ENCODE data around the gene OR10V1. TPM values are rescaled to one million over a fixed set of nuclear protein-coding genes. Genes with fewer than 3 reads are reported as not detected.
A peak's percentile ranks its signal among the peaks of the same experiment; 100 is the strongest.

The OR10V1 gene, protein sequence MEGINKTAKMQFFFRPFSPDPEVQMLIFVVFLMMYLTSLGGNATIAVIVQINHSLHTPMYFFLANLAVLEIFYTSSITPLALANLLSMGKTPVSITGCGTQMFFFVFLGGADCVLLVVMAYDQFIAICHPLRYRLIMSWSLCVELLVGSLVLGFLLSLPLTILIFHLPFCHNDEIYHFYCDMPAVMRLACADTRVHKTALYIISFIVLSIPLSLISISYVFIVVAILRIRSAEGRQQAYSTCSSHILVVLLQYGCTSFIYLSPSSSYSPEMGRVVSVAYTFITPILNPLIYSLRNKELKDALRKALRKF
- not detected in 2 replicates for total RNA-seq (2012; rRNA removed)

GRCh38 chr11:59713745-59714144, at the start of gene OR10V1:
OR10V1 (minus strand) TSS chr11:59713845; CDS start chr11:59713845, 0 bp downstream.
- Histone ChIP-seq H3K36me3 (ENCODE audit: insufficient read depth, low read length) (no peaks in the 10 kb centered on the region), H3K9me3 (replicated peaks; ENCODE audit: low read length) (no peaks in the 10 kb centered on the region), H3K4me2 (ENCODE audit: low read length) (no peak within 1 kb of the TSS), H3K27me3 (ENCODE audit: control insufficient read depth, insufficient read depth, low read length) (peaks cover 22% of the 10 kb centered on the region), H3K4me1 (ENCODE audit: control insufficient read depth, insufficient read depth, low read length) (peaks cover 7% of the 10 kb centered on the region), H3K9ac (ENCODE audit: low read depth, low read length) (no peak within 1 kb of the TSS), H3K4me3 (ENCODE audit: low read length) (no peak within 1 kb of the TSS)

- Histone ChIP-seq H3K4me1 (ENCODE audit: control insufficient read depth, insufficient read depth, low read length) (peaks cover 3% of the 10 kb centered on the region), H3K27me3 (ENCODE audit: control insufficient read depth, insufficient read depth, low read length) (no peaks in the 10 kb centered on the region), H3K4me3 (ENCODE audit: low read length) (no peak overlapping the region), H3K36me3 (ENCODE audit: insufficient read depth, low read length) (peaks cover 13% of the 10 kb centered on the region), H3K4me2 (ENCODE audit: low read length) (no peak overlapping the region), H3K9ac (ENCODE audit: low read depth, low read length) (no peak overlapping the region), H3K9me3 (replicated peaks; ENCODE audit: low read length) (no peaks in the 10 kb centered on the region)
Observed at GRCh38 chr11:59761993-59762392, 48.3 kb upstream of the OR10V1 start.

DNA sequence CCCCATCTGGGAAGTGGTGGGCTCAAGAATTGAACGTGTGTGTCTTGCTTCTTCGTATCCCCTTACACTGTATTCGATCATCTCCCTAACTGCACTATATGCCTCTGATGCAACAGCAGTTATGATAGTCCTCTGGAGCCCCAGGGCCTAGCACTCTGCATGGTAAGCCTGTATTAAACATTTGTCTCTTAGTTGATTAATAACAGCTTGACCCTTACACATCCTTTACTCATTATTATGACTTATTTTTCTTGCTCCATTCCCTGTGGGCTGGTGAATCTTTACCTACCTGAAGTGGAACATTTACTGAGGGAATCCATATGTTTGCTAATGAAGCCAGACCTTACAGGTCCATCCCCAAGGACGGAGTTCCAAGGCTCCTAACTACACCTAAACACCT, 47.1 kb upstream of the OR10V1 start:
- H3K9me3 ChIP-seq (replicated peaks; ENCODE audit: low read length): no peaks in the 10 kb centered on the region
- H3K27me3 ChIP-seq (ENCODE audit: control insufficient read depth, insufficient read depth, low read length): no peaks in the 10 kb centered on the region
- H3K36me3 ChIP-seq (ENCODE audit: insufficient read depth, low read length): peaks cover 13% of the 10 kb centered on the region
- H3K4me2 ChIP-seq (ENCODE audit: low read length): no peak overlapping the region
- no peak overlapping the region for H3K9ac ChIP-seq (ENCODE audit: low read depth, low read length)
- peaks cover 14% of the 10 kb centered on the region for H3K4me1 ChIP-seq (ENCODE audit: control insufficient read depth, insufficient read depth, low read length)
- no peak overlapping the region for H3K4me3 ChIP-seq (ENCODE audit: low read length)

DNA sequence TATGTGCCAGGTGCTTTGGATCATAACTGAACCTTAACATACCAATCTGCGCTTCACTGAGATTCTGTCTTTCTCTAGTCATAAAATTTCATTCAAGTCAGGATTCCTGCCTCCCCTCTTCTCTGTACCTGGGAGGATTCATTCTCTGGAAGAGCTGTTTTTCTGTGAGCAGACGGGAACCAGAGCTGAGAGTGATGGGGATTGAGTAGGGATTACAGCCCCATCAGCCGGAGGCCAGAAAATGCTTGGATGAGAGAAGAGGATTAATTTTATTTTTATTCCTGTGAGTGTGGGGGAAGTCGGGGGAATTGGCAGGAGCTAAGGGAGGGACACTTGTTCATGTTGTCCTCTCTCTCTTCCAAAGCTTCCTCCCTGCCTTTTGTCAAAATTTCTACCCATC, 46.3 kb upstream of the OR10V1 start:
- peaks cover 13% of the 10 kb centered on the region for H3K36me3 ChIP-seq (ENCODE audit: insufficient read depth, low read length)
- H3K27me3 ChIP-seq (ENCODE audit: control insufficient read depth, insufficient read depth, low read length): no peaks in the 10 kb centered on the region
- no peak overlapping the region for H3K4me2 ChIP-seq (ENCODE audit: low read length)
- H3K9me3 ChIP-seq (replicated peaks; ENCODE audit: low read length): no peaks in the 10 kb centered on the region
- H3K4me1 ChIP-seq (ENCODE audit: control insufficient read depth, insufficient read depth, low read length): peaks cover 15% of the 10 kb centered on the region
- no peak overlapping the region for H3K9ac ChIP-seq (ENCODE audit: low read depth, low read length)
- H3K4me3 ChIP-seq (ENCODE audit: low read length): no peak overlapping the region

- Histone ChIP-seq H3K4me1 (ENCODE audit: control insufficient read depth, insufficient read depth, low read length) (peaks cover 15% of the 10 kb centered on the region), H3K36me3 (ENCODE audit: insufficient read depth, low read length) (peaks cover 13% of the 10 kb centered on the region), H3K9me3 (replicated peaks; ENCODE audit: low read length) (no peaks in the 10 kb centered on the region), H3K4me2 (ENCODE audit: low read length) (no peak overlapping the region), H3K27me3 (ENCODE audit: control insufficient read depth, insufficient read depth, low read length) (no peaks in the 10 kb centered on the region), H3K4me3 (ENCODE audit: low read length) (no peak overlapping the region), H3K9ac (ENCODE audit: low read depth, low read length) (no peak overlapping the region)
Observed at GRCh38 chr11:59758401-59759037, 44.9 kb upstream of the OR10V1 start.

GRCh38 chr11:59756845-59757244, 43.2 kb upstream of the OR10V1 start:
- Histone ChIP-seq H3K4me3 (ENCODE audit: low read length) (peak overlapping the region; percentile 97), H3K36me3 (ENCODE audit: insufficient read depth, low read length) (peaks cover 8% of the 10 kb centered on the region), H3K4me2 (ENCODE audit: low read length) (peak overlapping the region; percentile 98), H3K27me3 (ENCODE audit: control insufficient read depth, insufficient read depth, low read length) (no peaks in the 10 kb centered on the region), H3K9me3 (replicated peaks; ENCODE audit: low read length) (no peaks in the 10 kb centered on the region), H3K4me1 (ENCODE audit: control insufficient read depth, insufficient read depth, low read length) (peaks cover 15% of the 10 kb centered on the region), H3K9ac (ENCODE audit: low read depth, low read length) (no peak overlapping the region)

- no peaks in the 10 kb centered on the region for H3K9me3 ChIP-seq (replicated peaks; ENCODE audit: low read length)
- H3K9ac ChIP-seq (ENCODE audit: low read depth, low read length): peak overlapping the region; percentile 91
- peak overlapping the region; percentile 97 for H3K4me3 ChIP-seq (ENCODE audit: low read length)
- peaks cover 7% of the 10 kb centered on the region for H3K36me3 ChIP-seq (ENCODE audit: insufficient read depth, low read length)
- peak overlapping the region; percentile 98 for H3K4me2 ChIP-seq (ENCODE audit: low read length)
- H3K27me3 ChIP-seq (ENCODE audit: control insufficient read depth, insufficient read depth, low read length): no peaks in the 10 kb centered on the region
- H3K4me1 ChIP-seq (ENCODE audit: control insufficient read depth, insufficient read depth, low read length): peaks cover 15% of the 10 kb centered on the region
Observed at GRCh38 chr11:59756558-59756840, 42.9 kb upstream of the OR10V1 start.

DNA sequence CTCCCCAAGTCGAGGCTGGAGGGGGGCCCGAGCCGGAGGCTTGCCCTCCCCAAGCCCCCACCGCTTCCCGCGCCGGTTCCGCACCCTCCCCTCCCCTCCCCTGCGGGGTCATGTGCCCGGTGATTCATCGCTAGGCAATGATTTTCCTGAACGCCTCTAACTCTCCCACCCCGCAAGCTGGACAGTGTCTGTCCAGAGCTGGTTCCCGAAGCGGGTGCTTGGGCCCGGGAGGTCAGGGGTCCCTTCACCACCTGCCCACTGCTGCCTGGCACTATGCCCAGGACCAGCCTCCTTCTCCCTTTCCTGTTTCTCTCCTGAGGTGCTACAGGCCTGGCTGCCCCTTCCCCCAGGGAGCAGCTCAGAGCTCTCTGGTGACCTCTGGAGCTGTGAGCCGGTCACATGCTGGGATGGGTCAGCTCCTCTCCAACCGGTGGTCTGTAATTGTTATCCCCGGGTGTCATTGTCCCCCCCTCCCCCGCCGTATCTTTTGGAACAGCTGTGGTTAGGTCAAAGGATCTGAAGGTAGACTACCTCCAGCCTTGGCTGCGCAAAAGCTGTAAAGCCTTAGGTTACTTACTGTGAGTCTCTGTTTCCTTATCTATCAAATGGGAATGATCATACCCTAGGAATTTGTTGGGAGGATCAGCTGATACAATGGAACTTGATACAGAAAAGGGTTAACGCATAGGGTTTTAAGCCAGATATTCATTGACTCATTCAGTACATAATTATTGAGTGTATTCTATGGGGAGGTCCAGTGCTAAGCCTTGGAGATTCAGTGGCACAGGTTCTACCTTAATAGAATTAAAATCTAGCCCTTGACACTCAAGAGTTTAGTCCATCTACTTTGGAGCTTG, 42.3 kb upstream of the OR10V1 start:
- H3K4me2 ChIP-seq (ENCODE audit: low read length): peak overlapping the region; percentile 98
- H3K4me3 ChIP-seq (ENCODE audit: low read length): peak overlapping the region; percentile 97
- H3K36me3 ChIP-seq (ENCODE audit: insufficient read depth, low read length): peaks cover 1% of the 10 kb centered on the region
- H3K27me3 ChIP-seq (ENCODE audit: control insufficient read depth, insufficient read depth, low read length): no peaks in the 10 kb centered on the region
- peaks cover 15% of the 10 kb centered on the region for H3K4me1 ChIP-seq (ENCODE audit: control insufficient read depth, insufficient read depth, low read length)
- peak overlapping the region; percentile 91 for H3K9ac ChIP-seq (ENCODE audit: low read depth, low read length)
- no peaks in the 10 kb centered on the region for H3K9me3 ChIP-seq (replicated peaks; ENCODE audit: low read length)

DNA sequence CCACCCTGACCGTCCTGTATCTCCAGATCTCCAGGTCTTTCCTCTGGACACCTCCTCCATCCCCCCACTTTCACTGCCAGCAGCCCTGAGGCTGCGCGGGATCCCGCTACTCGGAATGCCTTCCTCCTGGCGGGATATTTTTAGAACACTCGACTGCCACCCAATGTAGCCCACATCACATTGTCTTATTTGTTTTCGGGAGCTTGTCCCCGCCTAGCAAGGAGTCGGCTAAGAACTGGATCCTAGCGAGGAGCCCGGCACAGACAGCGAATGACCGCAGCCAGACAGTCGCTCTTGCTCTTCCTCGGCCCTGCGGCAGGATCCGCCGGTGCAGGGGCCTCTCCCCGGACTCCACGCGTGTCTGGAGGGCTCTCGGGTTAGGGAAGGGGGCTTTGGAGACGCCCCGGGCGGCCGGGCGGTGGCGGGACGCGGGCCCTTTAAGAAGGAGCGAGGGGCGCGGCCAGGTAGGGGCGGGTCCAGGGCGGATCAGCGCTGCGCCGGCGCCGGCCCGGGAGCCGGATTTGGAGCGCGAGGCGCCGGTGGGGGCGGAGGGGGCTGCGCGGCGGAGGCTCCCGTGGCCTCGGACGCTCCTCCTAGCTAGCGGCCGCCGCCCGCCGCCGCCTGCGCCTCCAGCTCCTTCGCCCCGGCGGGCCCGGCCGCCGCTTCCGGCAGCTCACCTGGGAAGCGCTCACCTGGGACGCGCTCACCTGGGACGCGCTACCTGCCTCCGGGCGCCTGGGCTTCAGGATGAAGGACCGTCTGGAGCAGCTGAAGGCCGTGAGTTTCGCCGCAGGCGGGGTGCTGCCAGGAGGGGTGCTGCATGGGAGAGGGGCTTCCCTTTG, 41.4 kb upstream of the OR10V1 start, which contains the start of gene STX3:
TSS of gene STX3 (plus strand) at position 518 of the 842 bp plus-strand sequence. CDS start at position 748, 230 bp downstream.
- Histone ChIP-seq H3K9me3 (replicated peaks; ENCODE audit: low read length) (no peaks in the 10 kb centered on the region), H3K9ac (ENCODE audit: low read depth, low read length) (peak within 1 kb of the TSS; percentile 91), H3K4me3 (ENCODE audit: low read length) (peak within 1 kb of the TSS; percentile 97), H3K36me3 (ENCODE audit: insufficient read depth, low read length) (no peaks in the 10 kb centered on the region), H3K27me3 (ENCODE audit: control insufficient read depth, insufficient read depth, low read length) (no peaks in the 10 kb centered on the region), H3K4me1 (ENCODE audit: control insufficient read depth, insufficient read depth, low read length) (peaks cover 15% of the 10 kb centered on the region), H3K4me2 (ENCODE audit: low read length) (peak within 1 kb of the TSS; percentile 98)

- Histone ChIP-seq H3K9ac (ENCODE audit: low read depth, low read length) (peak overlapping the region; percentile 91), H3K4me1 (ENCODE audit: control insufficient read depth, insufficient read depth, low read length) (peaks cover 15% of the 10 kb centered on the region), H3K4me2 (ENCODE audit: low read length) (peak overlapping the region; percentile 98), H3K36me3 (ENCODE audit: insufficient read depth, low read length) (no peaks in the 10 kb centered on the region), H3K4me3 (ENCODE audit: low read length) (peak overlapping the region; percentile 97), H3K9me3 (replicated peaks; ENCODE audit: low read length) (no peaks in the 10 kb centered on the region), H3K27me3 (ENCODE audit: control insufficient read depth, insufficient read depth, low read length) (no peaks in the 10 kb centered on the region)
Observed at GRCh38 chr11:59754494-59754858, 40.8 kb upstream of the OR10V1 start.

Data from skeletal muscle satellite cell (primary cell).